Bronchial epithelial cell (primary cell): ENCODE measurements around the gene SYNGR3. TPM values are rescaled to one million over a fixed set of nuclear protein-coding genes. Genes with fewer than 3 reads are reported as not detected.
"Not testable (repeated sequence)": the region's sequence is repeated elsewhere in the genome, so short reads cannot be mapped to it uniquely, and the experiment has no call there.

Source experiments
- DNase-seq: peaks from one replicate; pipeline ENCODE4 v3.0.0-alpha.2; 2010; ENCODE audit warnings: low read depth
- FAIRE-seq: peaks from 2 replicates; lab custom pipeline; 2011; peaks lifted over from hg19 to GRCh38; lab: Jason Lieb, UNC
- H3K27me3 ChIP-seq: 2 replicates; pipeline ENCODE4 v1.5.1; 2011; ENCODE audit warnings: low read length; ENCODE audit not compliant: control insufficient read depth, insufficient read depth
- H3K36me3 ChIP-seq: 2 replicates; pipeline ENCODE4 v1.5.1; 2011; ENCODE audit warnings: low read length; ENCODE audit not compliant: control insufficient read depth, insufficient read depth
- H3K4me3 ChIP-seq: 2 replicates; pipeline ENCODE4 v1.5.1; 2011; ENCODE audit warnings: mild to moderate bottlenecking, low read depth, low read length, control low read depth
- CTCF ChIP-seq: IDR thresholded peaks from 2 replicates; pipeline ENCODE4 v1.5.1; 2011; ENCODE audit warnings: mild to moderate bottlenecking, moderate library complexity, low read length, control low read depth, inconsistent platforms; ENCODE audit not compliant: insufficient read depth, severe bottlenecking
- total RNA-seq: library from RNA; depleted of rRNA; stranded (reverse); fragments of >200 nt; gene quantifications from 2 replicates; pipeline ENCODE4 v1.2.1, GENCODE V29; 2014

The SYNGR3 gene
- total RNA-seq, 1 donor from 2014 or later, result 2.9 TPM

DNA sequence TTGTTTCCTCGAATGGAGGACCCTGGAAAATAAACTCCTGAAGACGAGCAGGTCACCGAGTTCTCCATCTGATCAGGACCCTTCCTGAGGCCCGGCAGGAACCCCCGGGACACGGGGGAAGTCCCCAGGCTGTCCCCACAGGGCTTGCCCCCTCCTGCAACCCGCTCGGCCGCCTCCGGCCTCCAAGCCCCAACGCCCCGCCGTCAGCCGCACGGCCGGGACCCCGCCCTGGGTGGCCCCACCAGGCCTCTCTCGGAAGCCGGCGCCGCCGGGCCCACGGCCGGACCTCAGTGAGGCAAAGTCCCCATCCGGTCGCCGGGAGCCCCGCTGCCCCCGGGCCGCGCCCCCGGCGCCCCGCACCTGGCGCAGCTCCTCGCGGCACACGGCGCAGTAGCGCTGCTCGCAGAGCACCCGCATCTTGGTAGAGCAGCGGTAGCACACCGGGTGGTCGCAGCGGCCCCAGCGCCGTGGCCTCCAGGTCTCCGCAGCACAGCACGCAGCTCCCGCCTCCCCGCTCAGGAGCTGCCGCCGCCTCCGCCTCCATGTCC lies 19.5 kb downstream of the SYNGR3 start:
- peaks cover 22% of the 10 kb centered on the region for H3K36me3 ChIP-seq
- TF ChIP-seq CTCF, result no peak
- DNase-seq (no peak), FAIRE-seq (no peak)
- no peaks in the 10 kb centered on the region for H3K27me3 ChIP-seq
- peak overlapping the region; percentile 59 for H3K4me3 ChIP-seq

DNA sequence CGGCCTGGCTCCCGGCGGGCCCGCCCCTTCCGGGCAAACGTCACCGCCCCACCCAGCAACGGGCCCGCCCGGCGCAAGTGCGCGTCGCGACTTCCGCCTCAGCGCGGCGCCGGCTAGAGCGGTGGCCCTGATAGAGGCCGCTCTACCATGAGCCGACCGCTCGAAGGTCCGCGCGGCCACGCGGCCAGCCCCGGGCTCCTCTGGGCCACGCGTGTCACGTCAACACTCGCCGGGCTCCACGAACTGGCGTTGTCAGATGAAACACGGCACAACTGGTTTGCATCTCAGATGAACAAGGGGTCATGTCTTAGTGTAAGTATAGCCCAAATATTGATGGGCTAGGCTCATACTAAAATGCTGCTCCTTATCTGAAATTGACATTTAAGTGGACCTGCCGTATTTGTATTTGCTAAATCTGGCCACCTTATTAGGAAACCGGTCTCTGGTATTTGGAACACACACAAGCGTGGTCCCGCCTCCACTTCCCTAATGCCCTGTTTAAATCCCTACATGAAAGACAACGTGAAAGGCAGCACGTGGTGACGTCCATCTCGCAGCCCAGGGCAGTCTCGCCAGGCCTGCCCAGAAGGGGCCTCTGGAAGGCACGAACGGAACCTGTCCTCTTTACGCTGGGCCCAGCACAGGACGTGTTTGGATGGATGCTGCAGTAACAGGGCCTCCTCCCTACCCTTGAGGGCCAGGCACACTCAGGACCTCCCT lies 20.2 kb downstream of the SYNGR3 start, which contains the start of gene ZNF598:
TSS of gene ZNF598 (minus strand) at position 31 of the 720 bp plus-strand sequence.
- no peak for FAIRE-seq
- H3K4me3 ChIP-seq, result peak within 1 kb of the TSS; percentile 59
- peak; percentile 52 for DNase-seq
- H3K27me3 ChIP-seq, result no peaks in the 10 kb centered on the region
- H3K36me3 ChIP-seq, result peaks cover 17% of the 10 kb centered on the region
- TF ChIP-seq CTCF, result peak; percentile 9

DNA sequence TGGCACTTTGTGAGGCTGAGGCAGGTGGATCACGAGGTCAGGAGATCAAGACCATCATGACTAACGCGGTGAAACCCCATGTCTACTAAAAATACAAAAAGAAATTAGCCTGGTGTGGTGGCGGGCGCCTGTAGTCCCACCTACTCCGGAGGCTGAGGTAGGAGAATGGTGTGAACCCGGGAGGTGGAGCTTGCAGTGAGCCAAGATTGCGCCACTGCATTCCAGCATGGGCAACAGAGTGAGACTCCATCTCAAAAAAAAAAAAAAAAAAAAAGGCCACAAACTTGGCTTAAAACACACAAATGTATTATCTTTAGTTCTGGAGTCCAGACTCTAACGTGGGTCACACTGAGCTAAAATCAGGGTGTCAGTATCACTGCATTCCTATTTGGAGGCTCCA lies 22.0 kb downstream of the SYNGR3 start:
- FAIRE-seq, H3K27me3 ChIP-seq, H3K36me3 ChIP-seq, DNase-seq, H3K4me3 ChIP-seq: not testable (repeated sequence)

DNA sequence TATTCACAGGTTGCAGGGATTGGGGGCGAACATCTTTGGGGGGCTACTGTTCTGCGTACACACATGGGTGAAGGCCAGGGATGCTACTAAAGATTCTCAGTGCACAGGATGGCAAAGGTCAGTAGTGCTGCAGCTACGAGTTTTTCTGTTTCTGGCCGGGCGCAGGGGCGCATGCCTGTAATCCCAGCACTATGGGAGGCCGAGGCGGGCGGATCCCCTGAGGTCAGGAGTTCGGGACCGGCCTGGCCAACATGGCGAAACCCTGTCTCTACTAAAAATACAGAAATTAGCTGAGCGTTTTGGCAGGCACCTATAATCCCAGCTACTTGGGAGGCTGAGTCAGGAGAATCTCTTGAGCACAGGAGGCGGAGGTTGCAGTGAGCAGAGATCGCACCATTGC lies 23.8 kb downstream of the SYNGR3 start:
- H3K4me3 ChIP-seq, result no peak overlapping the region
- FAIRE-seq, result no peak
- no peak for TF ChIP-seq CTCF
- no peaks in the 10 kb centered on the region for H3K27me3 ChIP-seq
- no peak for DNase-seq
- no peaks in the 10 kb centered on the region for H3K36me3 ChIP-seq

DNA sequence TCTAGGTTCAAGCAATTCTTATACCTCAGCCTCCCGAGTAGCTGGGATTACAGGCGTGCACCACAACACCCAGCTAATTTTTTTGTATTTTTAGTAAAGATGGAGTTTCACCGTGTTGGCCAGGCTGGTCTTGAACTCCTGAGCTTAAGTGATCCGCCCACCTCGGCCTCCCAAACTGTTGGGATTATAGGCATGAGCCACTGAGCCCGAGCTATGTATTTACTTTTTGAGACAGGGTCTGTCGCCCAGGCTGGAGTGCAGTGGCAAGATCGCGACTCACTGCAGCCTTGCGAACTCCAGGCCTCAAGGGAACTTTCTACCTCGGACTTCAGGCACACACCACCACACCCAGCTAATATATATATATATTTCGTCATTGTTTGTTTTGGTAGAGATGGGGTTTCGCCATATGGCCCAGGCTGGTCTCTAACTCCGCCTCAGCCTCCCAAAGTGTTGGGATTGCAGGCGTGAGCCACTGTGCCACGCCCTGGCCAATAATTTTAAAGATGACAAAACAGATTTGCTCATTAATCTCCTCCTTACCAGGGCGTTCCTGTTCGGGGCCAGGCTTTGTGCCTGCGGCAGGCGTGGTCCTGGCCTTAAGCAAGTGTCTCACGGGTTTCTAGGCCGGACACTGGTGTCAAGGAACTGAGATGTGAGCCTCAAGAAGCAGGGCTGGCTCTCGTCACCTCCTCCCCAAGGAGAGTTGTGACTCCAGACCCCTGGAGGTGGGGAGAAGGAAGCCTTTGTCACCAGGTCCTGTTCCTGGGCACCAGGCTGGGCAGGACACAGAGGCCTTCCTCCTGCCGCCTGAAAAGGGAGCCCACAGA lies 25.6 kb downstream of the SYNGR3 start:
- TF ChIP-seq CTCF, result no peak
- Histone ChIP-seq H3K36me3 (no peaks in the 10 kb centered on the region), H3K4me3 (no peak overlapping the region), H3K27me3 (peaks cover 8% of the 10 kb centered on the region)
- DNase-seq (peak; percentile 93), FAIRE-seq (no peak)

DNA sequence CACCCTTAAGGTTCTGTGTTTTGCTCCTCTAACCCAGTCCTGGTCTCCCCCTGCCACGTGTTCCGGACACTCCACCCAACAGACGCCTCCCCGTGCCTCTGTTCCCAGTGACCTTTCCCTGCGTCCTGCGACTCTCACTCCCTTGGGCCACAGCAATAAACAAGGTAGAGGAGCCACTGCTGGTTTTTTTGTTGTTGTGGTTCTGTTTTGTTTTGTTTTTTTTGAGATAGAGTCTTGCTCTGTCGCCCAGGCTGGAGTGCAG lies 26.1 kb downstream of the SYNGR3 start:
- H3K27me3 ChIP-seq, result peaks cover 11% of the 10 kb centered on the region
- no peak for FAIRE-seq
- DNase-seq, result no peak
- H3K4me3 ChIP-seq, result no peak overlapping the region
- no peaks in the 10 kb centered on the region for H3K36me3 ChIP-seq
- no peak for TF ChIP-seq CTCF
